Naive thymus-derived CD4-positive, alpha-beta T cell (primary cell): ENCODE measurements around the gene FILIP1L. TPM values are rescaled to one million over a fixed set of nuclear protein-coding genes. Genes with fewer than 3 reads are reported as not detected.

Experiments
- ATAC-seq: fragments of 150-1000 bp; cut with Tn5 transposase; 2 replicates; pipeline ENCODE4 v1.10.0; 2021; ENCODE audit warnings: mild to moderate bottlenecking, moderate library complexity
- CTCF ChIA-PET: fragments of 350-600 bp; sonication (Branson Sonifier 250); formaldehyde crosslinking; loops from one replicate; lab custom pipeline; 2021; ENCODE audit warnings: antibody characterized with exemption; lab: Charles Lee
- POLR2A ChIA-PET: fragments of 350-600 bp; sonication (Branson Sonifier 250); formaldehyde crosslinking; loops from one replicate; lab custom pipeline; 2021; ENCODE audit warnings: antibody characterized with exemption, inconsistent platforms; lab: Charles Lee
- DNase-seq, 9 donors: peaks; one replicate each; pipeline versions ENCODE4 v3.0.0 to v3.0.0-alpha.2; 2020 to 2022; ENCODE audit warnings: mixed read lengths in 1 of 9
- H3K27ac ChIP-seq: one replicate; pipeline ENCODE4 v1.7.0; 2013; ENCODE audit warnings: mild to moderate bottlenecking, low read depth, low read length, moderate library complexity
- H3K27me3 ChIP-seq, 2 donors: one replicate each; pipeline ENCODE4 v1.7.0; 2013; ENCODE audit warnings: low read length in 2 of 2, mild to moderate bottlenecking in 2 of 2, moderate library complexity in 2 of 2; ENCODE audit not compliant: control insufficient read depth in 2 of 2, insufficient read depth in 2 of 2
- H3K36me3 ChIP-seq, 3 experiments: 1 replicate in 2 of 3; 2 replicates in 1 of 3; pipeline ENCODE4 v1.7.0; 2013; ENCODE audit warnings: low read length in 3 of 3, mild to moderate bottlenecking in 3 of 3, moderate library complexity in 1 of 3; ENCODE audit not compliant: insufficient read depth in 3 of 3, control insufficient read depth in 2 of 3
- H3K4me1 ChIP-seq, 2 donors: one replicate each; pipeline ENCODE4 v1.7.0; 2013; ENCODE audit warnings: low read length in 2 of 2, mild to moderate bottlenecking in 2 of 2, moderate library complexity in 1 of 2; ENCODE audit not compliant: control insufficient read depth in 2 of 2, insufficient read depth in 2 of 2
- H3K4me3 ChIP-seq: 2 replicates; pipeline ENCODE4 v1.7.0; 2013; ENCODE audit warnings: mild to moderate bottlenecking, low read length
- H3K9me3 ChIP-seq, 3 experiments: 1 replicate in 2 of 3; 2 replicates in 1 of 3; pipeline ENCODE4 v1.7.0; 2013; ENCODE audit warnings: low read length in 3 of 3; ENCODE audit not compliant: control insufficient read depth in 2 of 3
- H3K27ac Mint-ChIP-seq, 9 donors: one replicate each; pipeline ENCODE4 v1.8.0; 2020 to 2022; ENCODE audit warnings: mixed read lengths in 9 of 9, mild to moderate bottlenecking in 8 of 9, moderate library complexity in 5 of 9, inconsistent platforms in 2 of 9
- H3K27me3 Mint-ChIP-seq, 5 donors: one replicate each; pipeline ENCODE4 v1.8.0; 2021 to 2022; ENCODE audit warnings: mixed read lengths in 5 of 5, mild to moderate bottlenecking in 1 of 5
- H3K36me3 Mint-ChIP-seq, 5 donors: one replicate each; pipeline ENCODE4 v1.8.0; 2020 to 2022; ENCODE audit warnings: mixed read lengths in 5 of 5, mild to moderate bottlenecking in 3 of 5, inconsistent platforms in 1 of 5
- H3K4me1 Mint-ChIP-seq, 7 donors: one replicate each; pipeline ENCODE4 v1.8.0; 2020 to 2022; ENCODE audit warnings: mixed read lengths in 7 of 7, mild to moderate bottlenecking in 3 of 7, inconsistent platforms in 1 of 7
- H3K4me3 Mint-ChIP-seq, 10 donors: one replicate each; pipeline ENCODE4 v1.8.0; 2020 to 2022; ENCODE audit warnings: mild to moderate bottlenecking in 10 of 10, mixed read lengths in 10 of 10, moderate library complexity in 6 of 10, inconsistent platforms in 2 of 10
- H3K9me3 Mint-ChIP-seq, 11 donors: one replicate each; pipeline ENCODE4 v1.8.0; 2020 to 2022; ENCODE audit warnings: mixed read lengths in 11 of 11, mild to moderate bottlenecking in 4 of 11, inconsistent platforms in 1 of 11, moderate library complexity in 1 of 11
- intact Hi-C, 2 donors: fragments of 100-400 bp; cut with micrococcal nuclease; formaldehyde crosslinking; loops; one replicate each; pipeline ENCODE4 v1.15.1; 2023
- polyA plus RNA-seq, 2 donors: library from polyadenylated mRNA; unstranded; fragments of 300-500 nt; fragmentation: Illumina TruSeq; gene quantifications; one replicate each; pipeline ENCODE4 v1.2.3, GENCODE V29; 2021
- total RNA-seq, 6 experiments: library from RNA in 5 of 6; stranded (reverse) in 5 of 6; gene quantifications; 1 replicate in 5 of 6; 2 replicates in 1 of 6; pipeline ENCODE4 v1.2.3 and lab custom pipeline; 2021 to 2026

Gene FILIP1L
- total and polyA plus RNA-seq, 7 experiments from 2014 or later: 0.13 to 6.7 (median 0.39) TPM; not detected in 2

- Histone ChIP-seq H3K4me3 (no peak overlapping the region), H3K36me3 (no peaks in the 10 kb centered on the region), H3K27me3 (no peaks in the 10 kb centered on the region), H3K27ac (no peak overlapping the region), H3K4me1 (no peaks in the 10 kb centered on the region), H3K9me3 (no peaks in the 10 kb centered on the region)
- intact Hi-C loops: no loop called here
- H3K4me1 Mint-ChIP-seq: peaks cover 0 to 2% (median 0%) of the 10 kb centered on the region in 7 donors
- DNase-seq (no peak), ATAC-seq (no peak)
- H3K27me3 Mint-ChIP-seq: peaks cover 0 to 2% (median 0%) of the 10 kb centered on the region in 5 donors
- H3K4me3 Mint-ChIP-seq: no peak overlapping the region
- POLR2A ChIA-PET: no interaction called here
- H3K36me3 Mint-ChIP-seq: peaks cover 1 to 22% (median 3%) of the 10 kb centered on the region in 5 donors
- no peak overlapping the region for H3K27ac Mint-ChIP-seq
- peaks cover 0 to 4% (median 0%) of the 10 kb centered on the region in 11 donors for H3K9me3 Mint-ChIP-seq
- CTCF ChIA-PET: no interaction called here
These were observed 8.0 kb upstream of the FILIP1L start for GRCh38 chr3:100122321-100122720.

GRCh38 chr3:100120693-100121092, 6.4 kb upstream of the FILIP1L start:
- DNase-seq: no peak
- H3K36me3 ChIP-seq: no peaks in the 10 kb centered on the region
- ChIA-PET POLR2A (no interaction called here), CTCF (no interaction called here)
- no peak for ATAC-seq
- H3K27ac ChIP-seq: no peak overlapping the region
- no peaks in the 10 kb centered on the region for H3K4me1 ChIP-seq
- Mint-ChIP-seq H3K36me3 (peaks cover 3 to 25% (median 3%) of the 10 kb centered on the region in 5 donors), H3K27ac (no peak overlapping the region), H3K4me1 (peaks cover 0 to 2% (median 0%) of the 10 kb centered on the region in 7 donors), H3K4me3 (no peak overlapping the region), H3K9me3 (peaks cover 0 to 4% (median 0%) of the 10 kb centered on the region in 11 donors), H3K27me3 (peaks cover 0 to 2% (median 0%) of the 10 kb centered on the region in 5 donors)
- no peaks in the 10 kb centered on the region for H3K9me3 ChIP-seq
- H3K4me3 ChIP-seq: no peak overlapping the region
- intact Hi-C loops: no loop called here
- no peaks in the 10 kb centered on the region for H3K27me3 ChIP-seq

GRCh38 chr3:100120012-100120411, 5.7 kb upstream of the FILIP1L start:
- H3K9me3 Mint-ChIP-seq: peaks cover 0 to 4% (median 0%) of the 10 kb centered on the region in 11 donors
- Histone ChIP-seq H3K27me3 (no peaks in the 10 kb centered on the region), H3K27ac (no peak overlapping the region), H3K36me3 (no peaks in the 10 kb centered on the region), H3K4me3 (no peak overlapping the region), H3K9me3 (no peaks in the 10 kb centered on the region), H3K4me1 (no peaks in the 10 kb centered on the region)
- POLR2A ChIA-PET: no interaction called here
- H3K36me3 Mint-ChIP-seq: peaks cover 3 to 25% (median 3%) of the 10 kb centered on the region in 5 donors
- DNase-seq (no peak), ATAC-seq (no peak)
- peaks cover 0 to 2% (median 0%) of the 10 kb centered on the region in 7 donors for H3K4me1 Mint-ChIP-seq
- intact Hi-C loops: no loop called here
- CTCF ChIA-PET: no interaction called here
- H3K27me3 Mint-ChIP-seq: peaks cover 0 to 2% (median 0%) of the 10 kb centered on the region in 5 donors
- H3K27ac Mint-ChIP-seq: no peak overlapping the region
- H3K4me3 Mint-ChIP-seq: no peak overlapping the region

- H3K27ac ChIP-seq: no peak overlapping the region
- Mint-ChIP-seq H3K27ac (no peak overlapping the region), H3K27me3 (peaks cover 0 to 2% (median 0%) of the 10 kb centered on the region in 5 donors), H3K4me3 (no peak overlapping the region), H3K4me1 (peaks cover 0 to 4% (median 0%) of the 10 kb centered on the region in 7 donors), H3K36me3 (peaks cover 3 to 22% (median 6%) of the 10 kb centered on the region in 5 donors), H3K9me3 (peaks cover 0 to 4% (median 0%) of the 10 kb centered on the region in 11 donors)
- H3K9me3 ChIP-seq: no peaks in the 10 kb centered on the region
- ATAC-seq (no peak), DNase-seq (no peak)
- no peaks in the 10 kb centered on the region for H3K36me3 ChIP-seq
- H3K27me3 ChIP-seq: no peaks in the 10 kb centered on the region
- ChIA-PET POLR2A (no interaction called here), CTCF (no interaction called here)
- intact Hi-C loops: no loop called here
- no peaks in the 10 kb centered on the region for H3K4me1 ChIP-seq
- H3K4me3 ChIP-seq: no peak overlapping the region
These were observed 2.8 kb upstream of the FILIP1L start for GRCh38 chr3:100117093-100117492.

GRCh38 chr3:100113723-100114412, 433 bp downstream of the FILIP1L start:
- Histone ChIP-seq H3K27ac (no peak overlapping the region), H3K4me1 (no peaks in the 10 kb centered on the region), H3K36me3 (no peaks in the 10 kb centered on the region), H3K27me3 (no peaks in the 10 kb centered on the region), H3K9me3 (no peaks in the 10 kb centered on the region), H3K4me3 (no peak overlapping the region)
- peaks cover 0 to 2% (median 0%) of the 10 kb centered on the region in 11 donors for H3K9me3 Mint-ChIP-seq
- POLR2A ChIA-PET: no interaction called here
- ATAC-seq: no peak
- no peaks in the 10 kb centered on the region for H3K27me3 Mint-ChIP-seq
- H3K27ac Mint-ChIP-seq: no peak overlapping the region
- peaks cover 0 to 27% (median 12%) of the 10 kb centered on the region in 5 donors for H3K36me3 Mint-ChIP-seq
- DNase-seq: no peak
- intact Hi-C loops: no loop called here
- H3K4me1 Mint-ChIP-seq: peaks cover 0 to 4% (median 0%) of the 10 kb centered on the region in 7 donors
- H3K4me3 Mint-ChIP-seq: no peak overlapping the region
- CTCF ChIA-PET: no interaction called here

- no peak for DNase-seq
- CTCF ChIA-PET: no interaction called here
- intact Hi-C loops: no loop called here
- Histone ChIP-seq H3K4me3 (no peak overlapping the region), H3K9me3 (no peaks in the 10 kb centered on the region), H3K36me3 (no peaks in the 10 kb centered on the region), H3K4me1 (no peaks in the 10 kb centered on the region), H3K27me3 (no peaks in the 10 kb centered on the region), H3K27ac (no peak overlapping the region)
- Mint-ChIP-seq H3K27ac (no peak overlapping the region), H3K4me1 (peaks cover 0 to 12% (median 0%) of the 10 kb centered on the region in 7 donors), H3K9me3 (peaks cover 0 to 2% (median 0%) of the 10 kb centered on the region in 11 donors), H3K27me3 (no peaks in the 10 kb centered on the region), H3K36me3 (peaks cover 0 to 37% (median 15%) of the 10 kb centered on the region in 5 donors), H3K4me3 (no peak overlapping the region)
- POLR2A ChIA-PET: no interaction called here
- ATAC-seq: no peak
These were observed 2.6 kb downstream of the FILIP1L start for GRCh38 chr3:100111728-100112127.

GRCh38 chr3:100110162-100110561, 4.1 kb downstream of the FILIP1L start:
- peaks cover 0 to 2% (median 0%) of the 10 kb centered on the region in 11 donors for H3K9me3 Mint-ChIP-seq
- peaks cover 0 to 31% (median 17%) of the 10 kb centered on the region in 5 donors for H3K36me3 Mint-ChIP-seq
- no peak overlapping the region for H3K27ac ChIP-seq
- H3K27me3 Mint-ChIP-seq: no peaks in the 10 kb centered on the region
- POLR2A ChIA-PET: no interaction called here
- H3K27ac Mint-ChIP-seq: no peak overlapping the region
- H3K36me3 ChIP-seq: no peaks in the 10 kb centered on the region
- no peaks in the 10 kb centered on the region for H3K27me3 ChIP-seq
- no peaks in the 10 kb centered on the region for H3K9me3 ChIP-seq
- ATAC-seq (no peak), DNase-seq (no peak)
- no peaks in the 10 kb centered on the region for H3K4me1 ChIP-seq
- CTCF ChIA-PET: interaction anchor here (0.6 kb wide), 1 partner anchor 24 kb away, joined by 3 read pairs; no protein-coding TSS in a partner anchor
- no peak overlapping the region for H3K4me3 ChIP-seq
- H3K4me3 Mint-ChIP-seq: no peak overlapping the region
- peaks cover 0 to 27% (median 0%) of the 10 kb centered on the region in 7 donors for H3K4me1 Mint-ChIP-seq
- intact Hi-C loops: no loop called here
